IMR-90 (cell line): ENCODE measurements around the gene EIF5A2. TPM values are rescaled to one million over a fixed set of nuclear protein-coding genes. Genes with fewer than 3 reads are reported as not detected.

Experiments used
- ATAC-seq: fragments of 200-7000 bp; cut with Tn5 transposase; 2 replicates; pipeline ENCODE4 v1.9.1; 2020; ENCODE audit warnings: low read depth, mild to moderate bottlenecking, moderate library complexity
- BruUV-seq: library from RNA; stranded (reverse); fragments of 400-500 nt; replicated peaks from 2 replicates; lab custom pipeline; 2021; lab: Mats Ljungman, UMichigan
- CTCF ChIA-PET: fragments of 300-600 bp; formaldehyde crosslinking; extraction: SDS; loops from one replicate; lab custom pipeline; 2021; ENCODE audit warnings: antibody characterized with exemption; lab: Yijun Ruan, JAX
- POLR2A ChIA-PET: fragments of 300-600 bp; sonication (Branson Sonifier 250); formaldehyde crosslinking; loops from one replicate; lab custom pipeline; 2022; ENCODE audit warnings: antibody characterized with exemption; ENCODE audit not compliant: unreplicated experiment; lab: Charles Lee
- DNase-seq: peaks from one replicate; pipeline ENCODE4 v3.0.0; 2013
- H2AFZ ChIP-seq: replicated peaks from 2 replicates; pipeline ENCODE3; 2013; ENCODE audit warnings: low read length, mild to moderate bottlenecking; ENCODE audit not compliant: poor library complexity
- H2AK5ac ChIP-seq: 2 replicates; pipeline ENCODE4 v1.6.1; 2013; ENCODE audit warnings: low read depth, low read length, inconsistent platforms
- H2AK9ac ChIP-seq: replicated peaks from 2 replicates; pipeline ENCODE3; 2013; ENCODE audit warnings: mild to moderate bottlenecking, low read depth, low read length, moderate library complexity; ENCODE audit not compliant: poor library complexity
- H2BK120ac ChIP-seq: 2 replicates; pipeline ENCODE4 v1.6.1; 2013; ENCODE audit warnings: low read depth, low read length, inconsistent platforms
- H2BK15ac ChIP-seq: 3 replicates; pipeline ENCODE4 v1.6.1; 2013; ENCODE audit warnings: low read depth, low read length, inconsistent platforms
- H2BK20ac ChIP-seq: 2 replicates; pipeline ENCODE4 v1.6.1; 2013; ENCODE audit warnings: low read depth, mild to moderate bottlenecking, inconsistent platforms, low read length, moderate library complexity
- H2BK5ac ChIP-seq: 2 replicates; pipeline ENCODE4 v1.6.1; 2013; ENCODE audit warnings: mild to moderate bottlenecking, low read depth, low read length, inconsistent platforms; ENCODE audit not compliant: poor library complexity, severe bottlenecking
- H3K14ac ChIP-seq: replicated peaks from 2 replicates; pipeline ENCODE4 v1.6.1; 2013; ENCODE audit warnings: low read depth, low read length, inconsistent platforms
- H3K18ac ChIP-seq: 2 replicates; pipeline ENCODE4 v1.6.1; 2013; ENCODE audit warnings: low read depth, low read length, control low read depth
- H3K23ac ChIP-seq: 2 replicates; pipeline ENCODE4 v1.6.1; 2013; ENCODE audit warnings: low read depth, low read length, inconsistent platforms
- H3K27ac ChIP-seq: 2 replicates; pipeline ENCODE4 v1.5.1; 2013; ENCODE audit warnings: mild to moderate bottlenecking, control low read depth, low read length; ENCODE audit not compliant: insufficient read depth
- H3K27me3 ChIP-seq: 2 replicates; pipeline ENCODE4 v1.6.1; 2013; ENCODE audit warnings: low read length; ENCODE audit not compliant: control insufficient read depth, insufficient read depth
- H3K36me3 ChIP-seq: 2 replicates; pipeline ENCODE4 v1.6.1; 2013; ENCODE audit warnings: low read length, mixed read lengths; ENCODE audit not compliant: control insufficient read depth, insufficient read depth
- H3K4ac ChIP-seq: 2 replicates; pipeline ENCODE4 v1.6.1; 2013; ENCODE audit warnings: low read depth, low read length, inconsistent platforms
- H3K4me1 ChIP-seq: 2 replicates; pipeline ENCODE4 v1.6.1; 2013; ENCODE audit warnings: low read length, mixed read lengths; ENCODE audit not compliant: control insufficient read depth, insufficient read depth
- H3K4me2 ChIP-seq: 2 replicates; pipeline ENCODE4 v1.6.1; 2013; ENCODE audit warnings: low read depth, mild to moderate bottlenecking, control low read depth, low read length, moderate library complexity
- H3K4me3 ChIP-seq: 2 replicates; pipeline ENCODE4 v1.5.1; 2013; ENCODE audit warnings: low read depth, mild to moderate bottlenecking, control low read depth, low read length, moderate library complexity; ENCODE audit not compliant: insufficient read depth
- H3K56ac ChIP-seq: 2 replicates; pipeline ENCODE4 v1.6.1; 2013; ENCODE audit warnings: low read length, inconsistent platforms; ENCODE audit not compliant: insufficient read depth; ENCODE audit errors: extremely low read depth
- H3K79me1 ChIP-seq, 2 experiments: 2 replicates each; pipeline ENCODE4 v1.6.1; 2013; ENCODE audit warnings: low read length in 2 of 2, inconsistent platforms in 1 of 2, low read depth in 1 of 2
- H3K9ac ChIP-seq: 2 replicates; pipeline ENCODE4 v1.6.1; 2013; ENCODE audit warnings: low read depth, low read length, control low read depth
- H3K9me1 ChIP-seq: 2 replicates; pipeline ENCODE4 v1.6.1; 2013; ENCODE audit warnings: low read length, inconsistent platforms; ENCODE audit not compliant: insufficient read depth
- H3K9me3 ChIP-seq: 2 replicates; pipeline ENCODE4 v1.6.1; 2013; ENCODE audit warnings: low read length; ENCODE audit not compliant: control insufficient read depth, insufficient read depth
- H4K20me1 ChIP-seq: 2 replicates; pipeline ENCODE4 v1.6.1; 2013; ENCODE audit warnings: low read length, inconsistent platforms; ENCODE audit not compliant: insufficient read depth
- H4K5ac ChIP-seq: 2 replicates; pipeline ENCODE4 v1.6.1; 2013; ENCODE audit warnings: mild to moderate bottlenecking, low read depth, low read length, control low read depth
- H4K8ac ChIP-seq, 2 experiments: 2 replicates each; pipeline ENCODE4 v1.6.1; 2013; ENCODE audit warnings: low read depth in 2 of 2, low read length in 2 of 2, control low read depth in 1 of 2, inconsistent platforms in 1 of 2
- H4K91ac ChIP-seq: 2 replicates; pipeline ENCODE4 v1.6.1; 2013; ENCODE audit warnings: low read depth, low read length, inconsistent platforms; ENCODE audit not compliant: insufficient read depth
- CEBPB ChIP-seq: IDR thresholded peaks from 2 replicates; pipeline ENCODE4 v1.6.1; 2012; ENCODE audit warnings: low read depth, low read length, improper control_type of control experiment
- ELK1 ChIP-seq: fragments of 150-350 bp; IDR thresholded peaks from 2 replicates; pipeline ENCODE4 v1.6.1; 2016; ENCODE audit warnings: low read depth, mild to moderate bottlenecking, low read length, moderate library complexity, borderline replicate concordance
- MXI1 ChIP-seq: IDR thresholded peaks from 2 replicates; pipeline ENCODE4 v1.6.1; 2012; ENCODE audit warnings: low read depth, mild to moderate bottlenecking, low read length, moderate library complexity, borderline replicate concordance
- SMC3 ChIP-seq: fragments of 150-350 bp; IDR thresholded peaks from 2 replicates; pipeline ENCODE4 v1.6.1; 2016; ENCODE audit warnings: low read depth, mild to moderate bottlenecking, antibody characterized with exemption, low read length, moderate library complexity
- WGBS, 2 experiments: methylation state at CpG; one replicate each; pipeline versions ENCODE4 v1.1.5 to v1.1.7; 2013; ENCODE audit warnings: missing lambda C conversion rate in 2 of 2; ENCODE audit not compliant: insufficient read length in 1 of 2; ENCODE audit errors: extremely low coverage in 2 of 2; 5-methylcytosine and 5-hydroxymethylcytosine counted together
- dilution Hi-C: fragments of 300-500 bp; cut with HindIII; formaldehyde crosslinking; loops from one replicate; pipeline ENCODE4 v1.14.3; 2018; ENCODE audit warnings: low sequenced_read_pairs; ENCODE audit not compliant: unreplicated experiment
- in situ Hi-C: fragments of 300-500 bp; cut with MboI; formaldehyde crosslinking; loops from 3 replicates; pipeline ENCODE4 v1.14.3; 2019; ENCODE audit warnings: low sequenced_read_pairs, inconsistent platforms, mixed read lengths
- intact Hi-C: fragments of 100-400 bp; cut with micrococcal nuclease; formaldehyde crosslinking; loops from 2 replicates; pipeline ENCODE4 v1.10.0; 2022
- polyA plus RNA-seq, 3 experiments: library from polyadenylated mRNA; depleted of rRNA; stranded (reverse); fragments of >200 nt; gene quantifications; 2 replicates each; pipeline ENCODE4 v1.2.3, GENCODE V29; 2012; ENCODE audit warnings: low replicate concordance in 1 of 3
- total RNA-seq: library from RNA; depleted of rRNA; stranded (reverse); fragments of >200 nt; gene quantifications from 2 replicates; pipeline ENCODE4 v1.2.3, GENCODE V29; 2012

EIF5A2 gene
- total and polyA plus RNA-seq, 2 of the 4 experiments (the other 2 are of a cell fraction), result 7.7 to 7.8 TPM

- H3K36me3 ChIP-seq, result no peaks in the 10 kb centered on the region
- ChIA-PET CTCF (no interaction called here), POLR2A (no interaction called here)
- no peak overlapping the region for H3K23ac ChIP-seq
- H2BK120ac ChIP-seq, result no peak overlapping the region
- no peak overlapping the region for H3K4ac ChIP-seq
- H3K27ac ChIP-seq, result no peak overlapping the region
- no peak overlapping the region for H3K14ac ChIP-seq
- in situ Hi-C loops (no loop called here), intact Hi-C loops (no loop called here), dilution Hi-C loops (no loop called here)
- no peak overlapping the region for H3K4me3 ChIP-seq
- H2AK5ac ChIP-seq, result no peak overlapping the region
- no peaks in the 10 kb centered on the region for H3K9me1 ChIP-seq
- no peak overlapping the region for H2AFZ ChIP-seq
- H3K79me1 ChIP-seq, result no peaks in the 10 kb centered on the region
- WGBS, 2 experiments, result no CpG with 5 or more reads among the region's 1 CpG
- H3K4me1 ChIP-seq, result no peaks in the 10 kb centered on the region
- no peak overlapping the region for H3K56ac ChIP-seq
- no peak overlapping the region for H2BK15ac ChIP-seq
- no peak overlapping the region for H2BK20ac ChIP-seq
- H4K5ac ChIP-seq, result no peak overlapping the region
- no peaks in the 10 kb centered on the region for H4K20me1 ChIP-seq
- BruUV-seq, result no TSS peak
- no peaks in the 10 kb centered on the region for H3K27me3 ChIP-seq
- no peak for ATAC-seq
- H2AK9ac ChIP-seq, result no peak overlapping the region
- H3K18ac ChIP-seq, result no peak overlapping the region
- H3K4me2 ChIP-seq, result no peak overlapping the region
- H4K8ac ChIP-seq, result no peak overlapping the region
- no peak for TF ChIP-seq CEBPB
- TF ChIP-seq SMC3, result no peak
- TF ChIP-seq ELK1, result no peak
- TF ChIP-seq MXI1, result no peak
- no peak overlapping the region for H4K91ac ChIP-seq
- DNase-seq, result no peak
- no peak overlapping the region for H2BK5ac ChIP-seq
- no peak overlapping the region for H3K9ac ChIP-seq
- H3K9me3 ChIP-seq, result no peaks in the 10 kb centered on the region
Measured at GRCh38 chr3:170889630-170890029, 18.8 kb downstream of the EIF5A2 start.
